GM12891 (cell line): ENCODE data around the gene TMEM117.

ENCODE experiments used
- POLR2A ChIP-seq: IDR thresholded peaks from 2 replicates; pipeline ENCODE4 v1.6.1; 2011; ENCODE audit warnings: low read depth, low read length, control low read depth
- POLR2AphosphoS5 ChIP-seq: IDR thresholded peaks from 2 replicates; pipeline ENCODE4 v1.6.1; 2011; ENCODE audit warnings: low read depth, low read length, control low read depth
- POU2F2 ChIP-seq: IDR thresholded peaks from 2 replicates; pipeline ENCODE4 v1.6.1; 2011; ENCODE audit warnings: low read depth, mild to moderate bottlenecking, control low read depth, low read length, moderate library complexity
- TAF1 ChIP-seq: IDR thresholded peaks from 2 replicates; pipeline ENCODE4 v1.6.1; 2011; ENCODE audit warnings: low read depth, low read length, control low read depth

- TF ChIP-seq POLR2A (no peak), TAF1 (no peak), POLR2AphosphoS5 (no peak), POU2F2 (no peak)
Observed at GRCh38 chr12:43848786-43849185, 12.9 kb downstream of the TMEM117 start.
